A673 (cell line): ENCODE measurements around the gene LZIC. TPM values are rescaled to one million over a fixed set of nuclear protein-coding genes. Genes with fewer than 3 reads are reported as not detected.
A peak's percentile ranks its signal among the peaks of the same experiment; 100 is the strongest.

Source experiments
- BruUV-seq: library from RNA; stranded (reverse); fragments of 400-500 nt; replicated peaks from 2 replicates; lab custom pipeline; 2021; lab: Mats Ljungman, UMichigan
- CTCF ChIA-PET: fragments of 300-600 bp; sonication (Branson Sonifier 250); formaldehyde crosslinking; loops from one replicate; lab custom pipeline; 2022; ENCODE audit warnings: antibody characterized with exemption; lab: Charles Lee
- POLR2A ChIA-PET: fragments of 300-600 bp; sonication (Branson Sonifier 250); formaldehyde crosslinking; loops from one replicate; lab custom pipeline; 2022; ENCODE audit warnings: antibody characterized with exemption; ENCODE audit not compliant: low non-redundant PET; lab: Charles Lee
- DNase-seq: peaks from one replicate; pipeline ENCODE4 v3.0.0-alpha.2; 2015; ENCODE audit warnings: low spot score
- H3K27ac ChIP-seq: fragments of 200-600 bp; sonication (generic); 2 replicates; pipeline ENCODE4 v1.5.1; 2016; ENCODE audit warnings: mixed run types, low read depth, mild to moderate bottlenecking, mixed read lengths, antibody characterized with exemption, low read length; ENCODE audit not compliant: poor library complexity, severe bottlenecking
- H3K27me3 ChIP-seq: fragments of 200-600 bp; sonication (generic); replicated peaks from 2 replicates; pipeline ENCODE4 v1.6.1; 2017; ENCODE audit warnings: mixed run types, low read depth, mild to moderate bottlenecking, mixed read lengths, antibody characterized with exemption, low read length; ENCODE audit not compliant: insufficient read depth, poor library complexity
- H3K36me3 ChIP-seq: fragments of 200-600 bp; sonication (generic); 2 replicates; pipeline ENCODE4 v1.6.1; 2016; ENCODE audit warnings: mixed run types, mild to moderate bottlenecking, mixed read lengths, antibody characterized with exemption, low read length; ENCODE audit not compliant: insufficient read depth, poor library complexity, severe bottlenecking
- H3K4me1 ChIP-seq: fragments of 200-600 bp; sonication (generic); 2 replicates; pipeline ENCODE4 v1.6.1; 2017; ENCODE audit warnings: mixed run types, mild to moderate bottlenecking, mixed read lengths, antibody characterized with exemption, low read length; ENCODE audit not compliant: insufficient read depth, poor library complexity, severe bottlenecking
- H3K4me3 ChIP-seq: fragments of 200-600 bp; sonication (generic); 2 replicates; pipeline ENCODE4 v1.5.1; 2016; ENCODE audit warnings: low read depth, mixed run types, mild to moderate bottlenecking, mixed read lengths, low read length; ENCODE audit not compliant: poor library complexity, severe bottlenecking
- H3K9me3 ChIP-seq: fragments of 200-600 bp; sonication (generic); 2 replicates; pipeline ENCODE4 v1.6.1; 2016; ENCODE audit warnings: mixed run types, low read depth, mild to moderate bottlenecking, mixed read lengths, antibody characterized with exemption, low read length; ENCODE audit not compliant: poor library complexity, severe bottlenecking
- EZH2 ChIP-seq: fragments of 200-600 bp; sonication (generic); IDR thresholded peaks from 2 replicates; pipeline ENCODE4 v1.6.1; 2017; ENCODE audit warnings: borderline replicate concordance, low read depth, mild to moderate bottlenecking, mixed read lengths, antibody characterized with exemption, low read length; ENCODE audit not compliant: poor library complexity, severe bottlenecking
- intact Hi-C: fragments of 100-400 bp; cut with micrococcal nuclease; formaldehyde crosslinking; loops from one replicate; pipeline ENCODE4 v1.10.0; 2022; ENCODE audit not compliant: unreplicated experiment
- total RNA-seq: library from RNA; stranded (reverse); gene quantifications from 2 replicates; pipeline ENCODE4 v1.2.3, GENCODE V29; 2021
- TF ChIP-seq, protein P1 (sequence below): fragments of 300-800, 200-600 bp; sonication (generic); conservative IDR thresholded peaks from 2 replicates; pipeline ENCODE4 v1.5.1; 2017; ENCODE audit warnings: low read depth, mild to moderate bottlenecking, antibody characterized with exemption, low read length, moderate library complexity, mixed read lengths

LZIC gene
- total RNA-seq, 1 experiment from 2014 or later = 53.7 TPM

DNA sequence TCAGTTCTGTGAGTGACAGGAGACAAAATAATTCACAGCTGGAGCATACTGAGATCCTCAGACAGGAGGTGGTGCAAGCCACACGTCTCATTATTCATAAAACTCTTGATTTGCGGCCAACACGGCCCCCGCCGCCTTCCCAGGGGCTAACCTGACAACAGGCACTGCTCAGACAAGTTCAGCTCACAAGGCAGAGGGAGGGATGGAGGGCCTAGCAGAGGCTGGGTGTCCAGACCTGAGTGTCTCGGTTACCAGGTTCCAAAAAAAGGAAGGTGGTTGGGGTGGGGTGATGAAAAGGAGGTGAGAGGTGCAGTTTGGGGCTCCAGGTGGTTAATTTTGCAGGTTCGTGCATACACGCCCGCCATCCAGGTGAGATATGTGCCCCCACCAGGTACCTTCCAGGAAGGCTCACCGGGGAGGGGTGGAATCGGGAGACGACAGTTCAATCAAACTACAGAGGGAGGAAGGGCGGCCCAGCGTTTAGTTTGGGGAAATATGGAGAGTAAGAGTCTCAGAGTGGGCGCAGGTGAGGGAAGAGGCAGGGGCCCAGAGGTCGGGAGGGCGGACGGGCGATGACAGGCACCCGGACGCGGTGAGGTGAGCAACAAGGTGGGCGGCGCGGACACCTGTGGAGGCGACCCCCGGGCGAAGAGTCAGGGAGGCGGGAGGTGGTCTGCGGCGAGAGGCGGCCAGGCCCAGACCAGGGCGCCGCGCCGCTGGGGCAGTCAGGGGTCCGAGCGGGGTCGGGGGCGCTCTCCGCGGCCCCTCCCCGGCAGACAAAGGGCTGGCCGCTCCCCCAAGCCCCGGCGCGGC lies 33.8 kb downstream of the LZIC start:
- Histone ChIP-seq H3K4me1 (peaks cover 7% of the 10 kb centered on the region), H3K9me3 (no peaks in the 10 kb centered on the region), H3K27ac (peak overlapping the region; percentile 7), H3K27me3 (no peaks in the 10 kb centered on the region), H3K36me3 (no peaks in the 10 kb centered on the region), H3K4me3 (peak overlapping the region; percentile 90)
- BruUV-seq = no TSS peak
- no peak for TF ChIP-seq EZH2
- TF ChIP-seq, protein P1, sequence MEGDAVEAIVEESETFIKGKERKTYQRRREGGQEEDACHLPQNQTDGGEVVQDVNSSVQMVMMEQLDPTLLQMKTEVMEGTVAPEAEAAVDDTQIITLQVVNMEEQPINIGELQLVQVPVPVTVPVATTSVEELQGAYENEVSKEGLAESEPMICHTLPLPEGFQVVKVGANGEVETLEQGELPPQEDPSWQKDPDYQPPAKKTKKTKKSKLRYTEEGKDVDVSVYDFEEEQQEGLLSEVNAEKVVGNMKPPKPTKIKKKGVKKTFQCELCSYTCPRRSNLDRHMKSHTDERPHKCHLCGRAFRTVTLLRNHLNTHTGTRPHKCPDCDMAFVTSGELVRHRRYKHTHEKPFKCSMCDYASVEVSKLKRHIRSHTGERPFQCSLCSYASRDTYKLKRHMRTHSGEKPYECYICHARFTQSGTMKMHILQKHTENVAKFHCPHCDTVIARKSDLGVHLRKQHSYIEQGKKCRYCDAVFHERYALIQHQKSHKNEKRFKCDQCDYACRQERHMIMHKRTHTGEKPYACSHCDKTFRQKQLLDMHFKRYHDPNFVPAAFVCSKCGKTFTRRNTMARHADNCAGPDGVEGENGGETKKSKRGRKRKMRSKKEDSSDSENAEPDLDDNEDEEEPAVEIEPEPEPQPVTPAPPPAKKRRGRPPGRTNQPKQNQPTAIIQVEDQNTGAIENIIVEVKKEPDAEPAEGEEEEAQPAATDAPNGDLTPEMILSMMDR = no peak
- POLR2A ChIA-PET = no interaction called here
- DNase-seq = peak; percentile 30
- intact Hi-C loops = no loop called here
- CTCF ChIA-PET = no interaction called here

DNA sequence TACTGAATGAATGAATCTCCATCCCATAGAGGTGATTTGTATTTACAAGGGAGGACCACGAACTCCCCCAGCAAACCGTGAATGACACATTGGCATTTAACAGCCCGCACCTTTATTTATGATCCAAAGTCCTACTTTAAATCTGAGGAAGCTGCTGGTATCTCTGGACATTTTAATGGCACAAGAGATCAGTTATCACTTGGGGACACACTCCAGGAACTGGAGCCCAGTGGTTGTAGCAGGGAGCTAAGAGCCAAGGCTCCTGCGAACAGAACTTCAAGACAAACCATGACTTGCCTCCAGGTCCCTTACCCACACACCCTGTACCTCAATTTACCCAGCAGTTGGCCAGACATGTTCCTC lies 34.3 kb downstream of the LZIC start:
- Histone ChIP-seq H3K27ac (no peak overlapping the region), H3K9me3 (no peaks in the 10 kb centered on the region), H3K4me3 (peak overlapping the region; percentile 90), H3K36me3 (no peaks in the 10 kb centered on the region), H3K4me1 (peaks cover 7% of the 10 kb centered on the region), H3K27me3 (no peaks in the 10 kb centered on the region)
- DNase-seq = no peak
- intact Hi-C loops = no loop called here
- BruUV-seq = TSS peak; percentile 50
- TF ChIP-seq, protein P1 = no peak
- ChIA-PET POLR2A (no interaction called here), CTCF (no interaction called here)

DNA sequence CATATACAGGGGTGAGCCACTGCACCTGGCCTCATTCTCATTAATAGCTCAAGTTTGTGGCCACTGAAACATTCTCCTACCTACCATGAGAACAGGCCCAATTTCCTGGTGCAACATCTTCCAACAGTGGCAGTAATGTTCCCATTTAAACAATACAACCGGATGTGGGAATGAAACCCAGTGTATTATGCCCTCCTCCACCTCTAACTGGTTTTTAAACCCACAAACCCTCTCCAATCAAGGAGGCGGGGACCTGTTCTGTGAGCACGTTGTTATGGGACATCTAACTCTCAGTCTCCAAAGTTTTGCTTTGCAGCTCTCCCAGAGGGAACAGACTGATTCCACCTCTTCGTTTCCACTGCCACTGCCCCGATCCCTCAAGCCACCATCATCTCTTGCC lies 35.8 kb downstream of the LZIC start:
- no peaks in the 10 kb centered on the region for H3K9me3 ChIP-seq
- TSS peak; percentile 18 for BruUV-seq
- peaks cover 7% of the 10 kb centered on the region for H3K4me1 ChIP-seq
- H3K27me3 ChIP-seq = no peaks in the 10 kb centered on the region
- intact Hi-C loops = no loop called here
- DNase-seq = no peak
- H3K36me3 ChIP-seq = no peaks in the 10 kb centered on the region
- CTCF ChIA-PET = no interaction called here
- H3K27ac ChIP-seq = no peak overlapping the region
- POLR2A ChIA-PET = no interaction called here
- H3K4me3 ChIP-seq = no peak overlapping the region
- TF ChIP-seq, protein P1 = no peak
- no peak for TF ChIP-seq EZH2
